GM18502 (cell line): ENCODE measurements around the gene SPOCK1.
"Not testable (repeated sequence)": the region's sequence is repeated elsewhere in the genome, so short reads cannot be mapped to it uniquely, and the experiment has no call there.

Source experiments
- ATAC-seq: cut with Tn5 transposase; IDR thresholded peaks from one replicate; pipeline ENCODE4 v1.9.1; 2021; ENCODE audit warnings: mild to moderate bottlenecking; ENCODE audit not compliant: unreplicated experiment, poor library complexity

Gene SPOCK1

GRCh38 chr5:137280656-137281055 is 218.5 kb downstream of the SPOCK1 start:
- no peak for ATAC-seq

- ATAC-seq, result no peak
Measured at GRCh38 chr5:137279521-137280231, 219.4 kb downstream of the SPOCK1 start.

- no peak for ATAC-seq
Measured at GRCh38 chr5:137278476-137278875, 220.7 kb downstream of the SPOCK1 start.

- no peak for ATAC-seq
Measured at GRCh38 chr5:137275083-137275482, 224.0 kb downstream of the SPOCK1 start.

GRCh38 chr5:137273511-137273910 is 225.6 kb downstream of the SPOCK1 start:
- no peak for ATAC-seq

GRCh38 chr5:137272831-137273230 is 226.3 kb downstream of the SPOCK1 start:
- ATAC-seq, result no peak

GRCh38 chr5:137269946-137270345 is 229.2 kb downstream of the SPOCK1 start:
- no peak for ATAC-seq

- ATAC-seq, result no peak
Measured at GRCh38 chr5:137269274-137269673, 229.9 kb downstream of the SPOCK1 start.

- ATAC-seq, result no peak
Measured at GRCh38 chr5:137268646-137269045, 230.5 kb downstream of the SPOCK1 start.

GRCh38 chr5:137266186-137266585 is 232.9 kb downstream of the SPOCK1 start:
- no peak for ATAC-seq

GRCh38 chr5:137265457-137265856 is 233.7 kb downstream of the SPOCK1 start:
- ATAC-seq, result no peak

GRCh38 chr5:137264573-137264972 is 234.6 kb downstream of the SPOCK1 start:
- no peak for ATAC-seq

GRCh38 chr5:137264041-137264440 is 235.1 kb downstream of the SPOCK1 start:
- no peak for ATAC-seq

GRCh38 chr5:137263371-137264005 is 235.6 kb downstream of the SPOCK1 start:
- ATAC-seq, result no peak

GRCh38 chr5:137262818-137263217 is 236.3 kb downstream of the SPOCK1 start:
- no peak for ATAC-seq

- no peak for ATAC-seq
Measured at GRCh38 chr5:137260820-137261695, 238.1 kb downstream of the SPOCK1 start.

GRCh38 chr5:137259115-137259514 is 240.0 kb downstream of the SPOCK1 start:
- ATAC-seq, result not testable (repeated sequence)

- no peak for ATAC-seq
Measured at GRCh38 chr5:137254119-137255090, 244.7 kb downstream of the SPOCK1 start.

GRCh38 chr5:137252512-137252911 is 246.6 kb downstream of the SPOCK1 start:
- ATAC-seq, result no peak

GRCh38 chr5:137250421-137250820 is 248.7 kb downstream of the SPOCK1 start:
- ATAC-seq, result no peak
